ENCODE results near the gene AHRR. TPM values are rescaled to one million over a fixed set of nuclear protein-coding genes. Genes with fewer than 3 reads are reported as not detected.
A peak's percentile ranks its signal among the peaks of the same experiment; 100 is the strongest.
"Not testable (repeated sequence)": the region's sequence is repeated elsewhere in the genome, so short reads cannot be mapped to it uniquely, and the experiment has no call there.

Gene AHRR
- total RNA-seq, 1 donor from 2014 or later: 1.0 TPM

DNA sequence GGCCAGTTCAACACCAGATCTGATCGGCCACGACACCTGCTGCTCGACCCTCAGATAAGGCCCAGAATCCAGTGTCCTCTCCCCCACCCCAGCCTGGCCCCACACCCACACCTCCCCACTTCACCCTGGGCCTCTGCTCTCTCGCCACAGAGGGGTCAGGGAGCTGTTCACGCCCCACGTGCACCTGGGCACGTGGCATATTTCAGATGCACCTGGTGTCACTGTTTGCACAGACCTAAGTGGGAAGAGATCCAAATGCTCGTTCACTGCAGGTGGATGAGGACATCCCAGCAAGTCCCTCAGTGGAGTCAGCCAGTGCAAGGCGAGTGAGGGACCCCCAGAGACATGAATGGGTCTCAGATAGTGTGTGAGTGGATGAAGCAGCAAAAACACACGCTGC lies 25.3 kb upstream of the AHRR start:
- not testable (repeated sequence) for DNase-seq (ENCODE audit: low read depth, low spot score); H3K4me3 Mint-ChIP-seq; H3K9me3 Mint-ChIP-seq; H3K4me1 Mint-ChIP-seq; H3K27me3 Mint-ChIP-seq (ENCODE audit: low read depth)
- Mint-ChIP-seq H3K36me3 (ENCODE audit: low read depth) (peaks cover 17% of the 10 kb centered on the region), H3K27ac (ENCODE audit: unreplicated experiment) (peak overlapping the region; percentile 81)

DNA sequence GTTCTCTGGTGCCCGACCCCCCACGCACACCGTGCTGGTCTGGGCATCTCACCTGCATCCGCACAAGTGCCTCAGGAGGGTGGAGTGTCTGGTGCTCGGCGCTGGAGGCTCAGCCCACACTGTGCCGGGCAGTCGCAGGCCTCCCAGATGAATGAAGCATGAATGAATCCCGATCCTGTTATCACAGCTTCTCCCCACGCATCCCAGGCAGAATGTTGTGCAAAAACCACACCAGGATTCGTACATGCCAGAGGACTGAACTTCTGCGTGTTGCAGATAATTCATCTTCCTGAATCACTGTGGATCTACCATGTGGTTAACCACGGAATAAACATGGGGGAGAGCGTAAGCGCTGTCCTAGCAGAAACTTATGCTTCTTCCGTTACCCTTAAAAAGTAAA lies 24.6 kb upstream of the AHRR start:
- not testable (repeated sequence) for H3K4me3 Mint-ChIP-seq; H3K27me3 Mint-ChIP-seq (ENCODE audit: low read depth); DNase-seq (ENCODE audit: low read depth, low spot score); H3K27ac Mint-ChIP-seq (ENCODE audit: unreplicated experiment); H3K9me3 Mint-ChIP-seq; H3K36me3 Mint-ChIP-seq (ENCODE audit: low read depth); H3K4me1 Mint-ChIP-seq

DNA sequence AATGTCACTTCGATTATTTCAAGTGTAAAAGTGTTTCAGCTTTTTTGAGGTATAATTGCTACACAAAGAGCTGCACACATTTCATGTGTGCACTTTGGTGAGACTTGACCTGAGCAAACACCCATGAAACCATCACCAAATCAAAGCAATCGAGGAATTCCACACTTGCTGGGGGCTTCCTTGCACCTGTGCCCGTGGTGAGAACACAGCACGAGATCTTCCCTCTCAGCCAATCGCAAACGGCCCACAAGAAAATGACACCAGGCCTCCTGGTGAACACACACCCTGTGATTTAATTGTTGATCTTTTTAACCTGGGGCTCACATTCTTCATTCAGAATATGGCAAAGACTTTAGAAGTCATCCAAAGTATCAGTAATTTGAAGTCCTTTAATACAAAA lies 24.1 kb upstream of the AHRR start:
- DNase-seq (ENCODE audit: low read depth, low spot score); H3K36me3 Mint-ChIP-seq (ENCODE audit: low read depth); H3K27me3 Mint-ChIP-seq (ENCODE audit: low read depth); H3K4me1 Mint-ChIP-seq; H3K9me3 Mint-ChIP-seq; H3K27ac Mint-ChIP-seq (ENCODE audit: unreplicated experiment); H3K4me3 Mint-ChIP-seq: not testable (repeated sequence)

DNA sequence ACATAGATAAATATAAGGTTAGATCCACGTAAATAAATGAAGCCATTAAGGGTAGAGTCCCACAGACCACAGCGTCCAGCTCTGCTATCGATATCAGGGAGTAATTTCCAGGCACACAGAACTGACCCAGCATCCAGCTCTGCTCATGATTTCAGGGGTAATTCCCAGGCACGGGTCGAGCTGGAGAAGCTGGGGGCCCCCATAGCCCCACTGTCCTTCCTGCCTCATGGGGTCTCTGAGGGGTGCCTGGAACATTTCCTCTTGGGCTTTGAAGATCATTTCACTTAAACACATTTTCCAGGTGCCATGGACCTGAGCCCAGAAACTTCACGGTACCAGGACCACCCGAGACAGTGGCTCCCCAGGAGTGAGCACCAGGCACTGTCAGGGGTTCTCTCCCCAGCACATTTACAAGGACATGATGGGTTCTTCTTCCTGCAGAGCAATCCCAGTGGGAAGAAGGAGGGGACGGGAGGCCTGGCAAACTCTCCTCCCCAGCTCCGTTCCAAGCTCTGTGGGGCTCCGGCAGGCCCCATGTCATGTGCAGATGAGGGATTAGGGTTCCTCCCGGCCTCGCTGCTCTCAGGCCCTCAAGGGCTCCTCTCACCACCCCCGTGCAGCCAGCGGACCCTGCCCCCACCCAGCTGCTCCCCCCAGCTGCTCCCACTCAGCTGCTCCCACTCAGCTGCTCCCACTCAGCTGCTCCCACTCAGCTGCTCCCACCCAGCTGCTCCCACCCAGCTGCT lies 23.4 kb upstream of the AHRR start:
- DNase-seq (ENCODE audit: low read depth, low spot score); H3K9me3 Mint-ChIP-seq; H3K36me3 Mint-ChIP-seq (ENCODE audit: low read depth); H3K27ac Mint-ChIP-seq (ENCODE audit: unreplicated experiment); H3K4me3 Mint-ChIP-seq; H3K4me1 Mint-ChIP-seq; H3K27me3 Mint-ChIP-seq (ENCODE audit: low read depth): not testable (repeated sequence)

DNA sequence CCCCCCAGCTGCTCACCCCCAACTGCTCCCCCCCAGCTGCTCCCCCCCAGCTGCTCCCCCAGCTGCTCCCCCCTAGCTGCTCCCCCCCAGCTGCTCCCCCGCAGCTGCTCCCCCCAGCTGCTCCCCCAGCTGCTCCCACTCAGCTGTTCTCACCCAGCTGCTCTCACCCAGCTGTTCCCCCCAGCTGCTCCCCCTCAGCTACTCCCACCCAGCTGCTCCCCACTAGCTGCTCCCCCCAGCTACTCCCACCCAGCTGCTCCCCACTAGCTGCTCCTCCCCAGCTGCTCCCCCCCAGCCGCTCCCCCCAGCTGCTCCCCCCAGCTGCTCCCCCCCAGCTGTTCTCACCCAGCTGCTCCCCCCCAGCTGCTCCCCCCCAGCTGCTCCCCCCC lies 22.8 kb upstream of the AHRR start:
- DNase-seq (ENCODE audit: low read depth, low spot score): no peak
- TF ChIP-seq, protein P1, sequence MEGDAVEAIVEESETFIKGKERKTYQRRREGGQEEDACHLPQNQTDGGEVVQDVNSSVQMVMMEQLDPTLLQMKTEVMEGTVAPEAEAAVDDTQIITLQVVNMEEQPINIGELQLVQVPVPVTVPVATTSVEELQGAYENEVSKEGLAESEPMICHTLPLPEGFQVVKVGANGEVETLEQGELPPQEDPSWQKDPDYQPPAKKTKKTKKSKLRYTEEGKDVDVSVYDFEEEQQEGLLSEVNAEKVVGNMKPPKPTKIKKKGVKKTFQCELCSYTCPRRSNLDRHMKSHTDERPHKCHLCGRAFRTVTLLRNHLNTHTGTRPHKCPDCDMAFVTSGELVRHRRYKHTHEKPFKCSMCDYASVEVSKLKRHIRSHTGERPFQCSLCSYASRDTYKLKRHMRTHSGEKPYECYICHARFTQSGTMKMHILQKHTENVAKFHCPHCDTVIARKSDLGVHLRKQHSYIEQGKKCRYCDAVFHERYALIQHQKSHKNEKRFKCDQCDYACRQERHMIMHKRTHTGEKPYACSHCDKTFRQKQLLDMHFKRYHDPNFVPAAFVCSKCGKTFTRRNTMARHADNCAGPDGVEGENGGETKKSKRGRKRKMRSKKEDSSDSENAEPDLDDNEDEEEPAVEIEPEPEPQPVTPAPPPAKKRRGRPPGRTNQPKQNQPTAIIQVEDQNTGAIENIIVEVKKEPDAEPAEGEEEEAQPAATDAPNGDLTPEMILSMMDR (conservative IDR thresholded peaks at IDR 0.05): no peak
- H3K4me3 Mint-ChIP-seq: no peak overlapping the region
- no peaks in the 10 kb centered on the region for H3K27me3 Mint-ChIP-seq (ENCODE audit: low read depth)
- H3K27ac Mint-ChIP-seq (ENCODE audit: unreplicated experiment): no peak overlapping the region
- no peaks in the 10 kb centered on the region for H3K4me1 Mint-ChIP-seq
- H3K36me3 Mint-ChIP-seq (ENCODE audit: low read depth): no peaks in the 10 kb centered on the region
- no peaks in the 10 kb centered on the region for H3K9me3 Mint-ChIP-seq

DNA sequence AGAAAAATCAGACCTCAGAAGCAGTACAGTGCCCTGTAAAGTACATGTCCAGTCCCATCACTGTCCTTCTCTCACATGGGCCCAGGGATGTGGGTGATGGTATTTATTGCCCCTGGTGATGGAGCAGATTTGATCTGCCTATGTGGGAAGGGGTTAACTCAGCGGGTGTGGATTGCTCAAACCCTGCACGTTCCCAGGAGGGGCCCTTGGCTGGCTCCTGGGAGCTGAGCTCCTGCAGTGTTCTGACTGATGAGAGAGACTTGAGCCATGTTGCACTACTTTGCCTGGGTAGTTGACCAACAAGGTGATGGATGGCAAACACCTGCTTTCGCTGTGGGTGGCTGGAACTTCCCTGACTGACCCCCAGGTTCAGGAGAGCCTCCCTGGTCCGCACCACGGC lies 21.6 kb upstream of the AHRR start:
- not testable (repeated sequence) for H3K4me3 Mint-ChIP-seq; DNase-seq (ENCODE audit: low read depth, low spot score); H3K4me1 Mint-ChIP-seq; H3K9me3 Mint-ChIP-seq; H3K27me3 Mint-ChIP-seq (ENCODE audit: low read depth); H3K27ac Mint-ChIP-seq (ENCODE audit: unreplicated experiment); H3K36me3 Mint-ChIP-seq (ENCODE audit: low read depth)

DNA sequence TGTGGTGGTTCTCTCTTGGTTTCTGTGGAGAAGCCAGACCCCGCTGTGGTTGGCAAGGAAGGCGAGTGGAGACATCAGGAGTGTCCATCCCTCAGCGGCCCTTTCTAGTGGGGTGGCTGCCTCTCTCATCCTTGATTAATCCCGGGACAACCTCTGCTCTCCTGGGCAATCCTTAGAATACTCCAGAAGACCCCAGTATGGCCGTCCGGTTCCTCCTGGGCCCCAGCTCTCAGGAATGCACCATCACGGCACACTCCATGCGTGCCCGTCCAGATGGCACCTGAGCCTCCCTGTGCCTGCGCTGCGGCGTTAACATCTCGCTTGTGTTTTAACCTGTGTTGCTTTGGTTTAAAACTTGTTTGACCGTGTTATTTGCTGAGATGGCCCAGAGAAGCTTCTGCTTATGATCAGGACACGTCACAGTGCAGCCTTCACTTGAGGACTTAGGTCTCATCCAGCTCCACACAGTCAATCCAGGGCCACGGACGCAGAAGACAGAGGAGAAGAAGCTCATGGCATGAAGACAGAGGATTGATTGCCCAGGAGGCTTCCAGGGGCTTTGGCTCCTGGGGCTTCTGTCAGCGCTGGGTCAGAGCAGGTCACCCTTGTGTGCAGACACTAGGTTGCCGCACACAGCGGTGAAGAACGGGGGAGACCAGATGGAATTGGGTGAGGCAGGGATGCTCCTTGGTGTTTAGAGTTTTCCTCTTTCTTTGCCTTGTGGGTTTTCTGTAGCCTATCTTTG lies 20.7 kb upstream of the AHRR start:
- H3K4me1 Mint-ChIP-seq; DNase-seq (ENCODE audit: low read depth, low spot score); H3K4me3 Mint-ChIP-seq; H3K27me3 Mint-ChIP-seq (ENCODE audit: low read depth); H3K9me3 Mint-ChIP-seq; H3K36me3 Mint-ChIP-seq (ENCODE audit: low read depth): not testable (repeated sequence)
- H3K27ac Mint-ChIP-seq (ENCODE audit: unreplicated experiment): peak overlapping the region; percentile 14

DNA sequence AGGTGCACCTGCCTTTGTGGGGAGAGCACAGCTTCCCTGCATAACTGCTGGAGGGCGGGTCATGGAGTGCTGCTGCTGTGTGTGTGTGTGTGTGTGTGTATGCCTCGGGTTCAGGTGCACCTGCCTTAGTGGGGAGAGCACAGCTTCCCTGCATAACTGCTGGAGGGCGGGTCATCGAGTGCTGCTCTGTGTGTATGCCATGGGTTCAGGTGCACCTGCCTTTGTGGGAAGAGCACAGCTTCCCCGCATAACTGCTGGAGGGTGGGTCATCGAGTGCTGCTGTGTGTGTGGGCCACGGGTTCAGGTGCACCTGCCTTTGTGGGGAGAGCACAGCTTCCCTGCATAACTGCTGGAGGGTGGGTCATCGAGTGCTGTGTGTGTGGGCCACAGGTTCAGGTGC lies 19.1 kb upstream of the AHRR start:
- not testable (repeated sequence) for H3K9me3 Mint-ChIP-seq; H3K27ac Mint-ChIP-seq (ENCODE audit: unreplicated experiment)

DNA sequence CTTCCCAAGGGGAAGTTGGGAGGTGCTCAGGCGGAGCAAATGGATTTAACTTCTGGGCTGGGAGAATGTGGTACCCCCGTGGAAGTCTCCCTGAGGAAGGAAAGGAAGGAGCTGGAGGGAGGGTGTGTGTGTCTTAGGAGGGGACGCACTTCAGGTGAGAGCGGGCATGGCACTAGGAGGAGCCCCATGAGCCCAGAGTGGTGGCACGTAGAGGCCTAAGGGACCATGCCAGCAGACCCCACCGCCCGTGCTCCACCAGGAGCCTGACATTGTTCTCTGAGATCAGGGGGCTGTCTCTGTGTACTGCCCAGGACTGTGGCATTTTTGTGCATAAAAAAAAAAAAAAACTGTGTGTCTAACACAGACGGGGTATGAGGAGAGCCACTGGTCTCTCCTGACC lies 18.5 kb upstream of the AHRR start:
- no peak overlapping the region for H3K27ac Mint-ChIP-seq (ENCODE audit: unreplicated experiment)
- TF ChIP-seq, protein P1 (conservative IDR thresholded peaks at IDR 0.05): no peak
- H3K4me1 Mint-ChIP-seq: no peaks in the 10 kb centered on the region
- no peaks in the 10 kb centered on the region for H3K27me3 Mint-ChIP-seq (ENCODE audit: low read depth)
- no peaks in the 10 kb centered on the region for H3K36me3 Mint-ChIP-seq (ENCODE audit: low read depth)
- H3K9me3 Mint-ChIP-seq: no peaks in the 10 kb centered on the region
- no peak for DNase-seq (ENCODE audit: low read depth, low spot score)
- H3K4me3 Mint-ChIP-seq: no peak overlapping the region

More for the DNA sequence above, 19.1 kb upstream of the AHRR start:
- not testable (repeated sequence) for H3K4me1 Mint-ChIP-seq; H3K36me3 Mint-ChIP-seq (ENCODE audit: low read depth); H3K4me3 Mint-ChIP-seq; DNase-seq (ENCODE audit: low read depth, low spot score); H3K27me3 Mint-ChIP-seq (ENCODE audit: low read depth)

DNA sequence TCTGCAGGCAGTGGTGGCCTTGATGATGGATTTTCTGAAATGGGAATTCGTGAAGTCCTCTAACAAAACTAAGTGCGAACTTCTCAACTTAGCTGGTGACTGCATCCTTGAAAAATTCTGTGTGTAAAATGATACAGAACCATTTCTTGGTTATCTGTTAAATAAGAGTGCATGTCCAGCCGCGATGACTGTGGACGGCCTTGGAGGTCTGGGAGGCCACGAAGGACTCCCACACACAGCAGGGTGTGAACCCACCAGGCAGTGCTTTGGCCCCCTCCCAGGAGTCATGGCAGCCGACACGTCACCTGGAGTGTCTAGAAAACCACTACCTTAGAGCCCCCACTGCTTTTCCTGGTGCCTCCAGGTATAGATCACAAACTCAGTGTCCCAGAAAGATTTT lies 17.8 kb upstream of the AHRR start:
- not testable (repeated sequence) for H3K36me3 Mint-ChIP-seq (ENCODE audit: low read depth); H3K4me1 Mint-ChIP-seq; H3K4me3 Mint-ChIP-seq; DNase-seq (ENCODE audit: low read depth, low spot score); H3K9me3 Mint-ChIP-seq; H3K27ac Mint-ChIP-seq (ENCODE audit: unreplicated experiment); H3K27me3 Mint-ChIP-seq (ENCODE audit: low read depth)

Measured in neural crest cell (in vitro differentiated cells).